Measurements from ENCODE around the gene PCDH9.

GRCh38 chr13:66296328-66296727 lies 933.8 kb downstream of the PCDH9 start:
- TF ChIP-seq CTCF (conservative IDR thresholded peaks at IDR 0.05 in 1 of 2, IDR thresholded peaks at IDR 0.05 in 1 of 2; ENCODE audit: extremely low read depth in 1 of 2, insufficient read depth in 1 of 2, low read depth in 1 of 2, low read length in 2 of 2) (no peak), EZH2 (IDR thresholded peaks at IDR 0.05; ENCODE audit: borderline replicate concordance, low read length) (no peak)

Data from mammary epithelial cell (primary cell).